Activated CD4-positive, CD25-positive, alpha-beta regulatory T cell treated with anti-CD3 and anti-CD28 coated beads, Interleukin-2, amount 50 U/mL, for 16 hours (primary cell): Measurements from ENCODE around the gene MAP2.

Source experiments
- DNase-seq: peaks from one replicate; pipeline ENCODE4 v3.0.0-alpha.2; 2020; ENCODE audit warnings: low read depth, low spot score

The MAP2 gene

GRCh38 chr2:209702775-209703174, 278.9 kb downstream of the MAP2 start:
- DNase-seq = no peak

DNA sequence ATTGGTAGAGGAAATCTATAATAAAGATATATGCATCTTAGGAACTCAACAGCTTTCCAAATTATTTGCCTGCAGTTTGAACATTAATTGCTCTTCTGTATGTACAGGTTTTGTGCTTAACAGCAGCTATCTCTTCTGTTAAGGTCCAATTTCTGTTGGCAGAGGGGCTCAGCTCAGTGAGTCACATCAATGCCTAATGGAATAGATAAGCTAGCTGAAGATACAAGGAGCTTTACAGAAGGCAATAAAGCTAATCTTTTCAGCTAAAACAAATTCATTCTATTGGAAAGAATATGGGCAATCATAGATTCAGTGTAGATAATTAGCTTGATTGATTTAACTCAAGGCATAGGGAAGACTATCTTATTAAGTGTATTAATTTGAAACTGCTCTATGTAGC, 289.4 kb downstream of the MAP2 start:
- no peak for DNase-seq

GRCh38 chr2:209719034-209719433, 295.2 kb downstream of the MAP2 start:
- DNase-seq = no peak

DNA sequence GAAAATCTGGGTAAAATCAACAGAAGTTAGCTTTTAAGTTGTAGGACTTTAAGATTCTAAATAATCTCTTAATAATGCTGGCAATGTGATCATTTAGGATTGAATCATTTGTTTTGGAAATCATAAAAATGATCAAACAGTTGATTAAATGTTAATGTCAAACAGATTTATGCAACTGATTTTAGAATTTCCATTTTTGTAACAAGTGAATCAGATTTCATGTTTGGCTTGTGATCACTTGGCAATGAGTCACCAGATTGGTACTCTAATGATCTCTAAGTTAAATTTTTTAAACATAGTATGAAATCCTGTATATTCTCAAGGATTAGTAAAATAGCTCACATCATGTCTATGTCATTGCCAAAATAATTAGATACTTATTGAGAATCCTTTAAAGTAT, 297.6 kb downstream of the MAP2 start:
- no peak for DNase-seq

DNA sequence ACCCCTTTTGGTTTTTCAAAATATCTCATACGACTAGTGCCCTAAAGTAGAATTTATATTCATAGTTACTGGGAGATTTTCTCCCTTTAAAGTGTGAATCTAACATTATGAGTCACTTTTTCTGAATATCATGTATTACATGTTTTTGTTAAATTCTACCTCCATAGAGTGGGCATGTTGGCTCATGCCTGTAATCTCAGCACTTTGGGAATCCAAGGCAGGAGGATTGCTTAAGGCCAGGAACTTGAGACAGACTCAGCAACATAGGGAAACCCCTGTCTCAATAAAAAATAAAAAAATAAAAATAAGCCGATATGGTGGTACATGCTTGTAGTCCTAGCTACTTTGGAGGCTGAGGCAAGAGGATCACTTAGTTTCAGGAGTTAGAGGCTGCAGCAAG, 302.5 kb downstream of the MAP2 start:
- DNase-seq = no peak

GRCh38 chr2:209727077-209727476, 303.2 kb downstream of the MAP2 start:
- no peak for DNase-seq

- no peak for DNase-seq
Observed at GRCh38 chr2:209734805-209735204, 311.0 kb downstream of the MAP2 start.

DNA sequence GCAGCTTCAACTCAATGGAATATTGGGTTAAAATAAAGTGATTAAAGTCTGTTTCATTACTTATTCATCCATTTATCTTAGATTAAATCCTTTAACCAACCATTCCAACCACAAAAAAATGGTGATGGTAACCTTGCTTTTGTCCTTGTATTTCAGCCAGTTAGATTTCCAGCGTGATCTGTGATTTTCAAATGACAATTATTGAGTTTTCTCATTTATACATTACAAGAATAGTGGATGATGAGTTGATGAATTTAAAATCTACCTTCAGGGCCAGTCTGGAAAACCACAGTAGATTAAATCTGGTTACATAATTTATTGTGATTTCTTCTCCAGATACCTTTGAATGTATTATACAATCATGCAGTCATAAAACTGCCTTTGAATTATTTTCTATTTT, 318.1 kb downstream of the MAP2 start:
- DNase-seq = no peak

DNA sequence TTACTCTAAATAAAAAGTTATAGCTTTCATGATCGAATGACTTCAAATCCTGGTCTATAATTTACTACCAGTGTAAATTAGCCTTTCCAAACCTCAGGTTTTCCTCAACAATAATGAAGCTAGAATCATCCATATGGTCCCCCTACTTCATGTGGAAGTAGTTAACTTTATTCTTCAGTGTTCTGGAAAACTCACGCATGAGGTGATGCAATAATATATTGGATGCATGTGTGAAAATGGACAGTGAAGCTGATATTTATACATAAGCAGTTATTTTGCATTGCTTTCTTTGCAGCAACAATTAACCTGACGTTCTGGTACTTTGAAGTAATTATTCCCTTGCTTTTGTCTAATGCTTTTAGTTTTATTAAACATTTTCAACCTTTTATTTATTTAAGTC, 329.2 kb downstream of the MAP2 start:
- DNase-seq = no peak

DNA sequence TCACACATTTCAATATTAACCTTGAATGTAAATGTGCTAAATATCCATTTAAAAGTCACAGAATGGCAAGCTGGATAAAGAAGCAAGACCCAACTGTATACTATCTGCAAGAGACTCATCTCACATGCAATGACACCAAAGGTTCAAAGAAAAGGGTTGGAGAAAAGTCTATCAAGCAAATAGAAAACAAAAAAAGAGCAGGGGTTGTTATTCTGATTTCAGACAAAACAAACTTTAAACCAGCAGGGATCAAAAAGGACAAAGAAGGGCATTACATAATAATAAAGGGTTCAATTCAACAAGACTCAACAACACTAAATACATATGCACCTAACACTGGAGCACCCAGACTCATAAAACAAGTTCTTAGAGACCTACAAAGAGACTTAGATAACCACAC, 333.3 kb downstream of the MAP2 start:
- no peak for DNase-seq

DNA sequence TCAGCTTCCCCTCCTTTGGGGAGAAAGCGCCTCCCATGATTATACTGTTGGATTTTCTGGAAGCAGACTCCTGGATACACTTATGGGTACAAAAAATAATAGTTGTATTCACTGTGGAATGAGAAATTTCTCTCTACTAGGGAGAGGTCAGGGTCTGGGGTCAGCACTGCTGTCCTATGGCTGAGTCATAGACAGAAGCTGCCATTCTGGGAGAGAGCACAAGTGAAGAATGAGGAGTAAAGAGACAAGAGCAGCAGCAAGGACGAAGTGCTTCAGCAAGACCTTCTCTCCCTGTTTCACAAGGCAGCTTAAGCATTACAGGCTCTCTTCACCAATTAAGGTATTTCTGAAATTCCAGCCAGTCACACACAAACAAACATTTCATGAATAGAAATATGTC, 337.7 kb downstream of the MAP2 start:
- DNase-seq = no peak

- DNase-seq = no peak
Observed at GRCh38 chr2:209762563-209762962, 338.7 kb downstream of the MAP2 start.

- no peak for DNase-seq
Observed at GRCh38 chr2:209763106-209763505, 339.3 kb downstream of the MAP2 start.

- DNase-seq = no peak
Observed at GRCh38 chr2:209766613-209767012, 342.8 kb downstream of the MAP2 start.

DNA sequence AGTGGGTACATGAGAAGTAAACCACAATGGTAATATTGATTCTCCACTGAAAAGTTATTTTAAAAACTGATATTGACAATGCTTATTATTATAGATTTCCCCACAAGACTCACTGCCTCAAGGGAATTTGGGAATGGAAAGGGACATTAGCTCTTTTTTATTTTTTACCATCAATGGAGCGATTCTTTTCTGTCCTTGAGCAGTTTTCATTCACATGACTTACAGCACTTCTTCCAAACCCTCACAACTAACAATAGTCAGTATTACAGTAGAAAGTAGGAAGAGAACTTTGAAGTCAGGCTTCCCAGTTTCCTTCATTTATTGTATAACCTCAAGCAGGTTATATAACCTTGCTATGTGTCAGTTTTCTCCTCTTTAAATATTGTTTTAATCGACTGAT, 343.5 kb downstream of the MAP2 start:
- no peak for DNase-seq

GRCh38 chr2:209768557-209768956, 344.7 kb downstream of the MAP2 start:
- no peak for DNase-seq

DNA sequence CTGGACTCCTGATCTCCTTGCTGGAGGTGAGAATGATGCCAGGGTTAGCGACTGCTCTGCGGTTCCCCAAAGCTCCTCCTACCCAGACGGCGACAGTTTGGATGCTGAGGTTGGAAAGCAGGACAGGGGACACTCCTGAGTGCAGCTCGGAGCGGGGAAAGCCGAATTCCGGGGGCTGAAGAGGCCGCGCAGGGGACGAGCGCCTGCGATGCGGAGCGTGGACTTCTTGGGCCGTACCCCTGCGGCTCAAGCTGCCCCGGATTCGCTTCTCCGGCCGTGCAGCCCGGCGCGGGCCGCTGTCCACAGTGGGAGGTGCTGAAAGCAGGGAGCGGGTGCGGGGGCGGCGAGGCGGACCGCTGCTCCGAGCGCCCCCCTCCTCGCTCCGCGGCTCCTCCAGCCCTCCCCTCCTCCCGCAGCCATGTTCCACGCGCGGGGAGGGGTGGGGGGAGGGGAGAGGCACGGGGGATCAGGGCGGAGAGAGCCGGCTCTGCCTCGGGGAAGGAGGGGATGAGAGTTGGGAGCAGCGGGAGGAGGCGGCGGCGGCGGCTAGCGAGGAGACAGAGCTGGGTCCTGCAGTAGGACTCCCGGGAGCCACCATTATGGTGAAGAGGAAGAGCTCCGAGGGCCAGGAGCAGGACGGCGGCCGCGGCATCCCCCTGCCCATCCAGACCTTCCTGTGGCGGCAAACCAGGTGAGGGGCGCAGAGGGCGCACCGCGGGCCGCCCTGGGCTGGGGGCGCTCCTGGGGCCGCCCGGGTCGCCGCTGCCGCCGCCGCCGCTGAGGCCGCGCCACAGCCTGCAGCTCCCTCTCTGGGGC, 347.8 kb downstream of the MAP2 start, which contains the start of gene UNC80:
UNC80 (plus strand) TSS at position 359 of the 816 bp plus-strand sequence; CDS start at position 600, 241 bp downstream.
- no peak for DNase-seq

- DNase-seq = no peak
Observed at GRCh38 chr2:209772290-209772685, 348.4 kb downstream of the MAP2 start.

DNA sequence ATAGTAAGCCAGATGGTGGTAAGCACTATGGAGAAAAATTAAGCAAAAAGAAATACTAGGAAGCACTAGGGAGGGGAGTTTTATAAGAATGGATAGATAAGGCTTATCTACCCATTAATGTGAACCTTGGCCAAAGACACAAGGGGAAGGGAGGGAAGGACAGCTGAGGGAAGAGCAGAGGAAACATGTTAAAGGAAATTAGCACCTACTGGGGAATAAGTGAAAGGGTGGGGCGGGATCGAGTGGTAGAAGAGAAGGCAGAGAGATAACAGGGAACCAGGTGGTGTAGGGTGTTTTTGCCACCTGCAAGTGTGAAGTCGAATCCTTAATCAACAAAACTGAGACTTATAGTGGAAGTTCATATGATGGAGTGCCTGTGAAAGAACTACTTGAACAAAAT, 349.5 kb downstream of the MAP2 start:
- no peak for DNase-seq
